C4-2B (cell line): ENCODE data around the gene EP300.
"Not testable (repeated sequence)": the region's sequence is repeated elsewhere in the genome, so short reads cannot be mapped to it uniquely, and the experiment has no call there.

Experiments used
- H3K27ac ChIP-seq: fragments of 450-650 bp; 2 replicates; pipeline ENCODE4 v1.5.1; 2017
- ZFX ChIP-seq: fragments of 450-650 bp; IDR thresholded peaks from 2 replicates; pipeline ENCODE4 v1.6.1; 2017
- TF ChIP-seq, protein P1 (sequence below): fragments of 450-650 bp; conservative IDR thresholded peaks from 2 replicates; pipeline ENCODE4 v1.5.1; 2017; ENCODE audit warnings: mild to moderate bottlenecking

The EP300 gene

DNA sequence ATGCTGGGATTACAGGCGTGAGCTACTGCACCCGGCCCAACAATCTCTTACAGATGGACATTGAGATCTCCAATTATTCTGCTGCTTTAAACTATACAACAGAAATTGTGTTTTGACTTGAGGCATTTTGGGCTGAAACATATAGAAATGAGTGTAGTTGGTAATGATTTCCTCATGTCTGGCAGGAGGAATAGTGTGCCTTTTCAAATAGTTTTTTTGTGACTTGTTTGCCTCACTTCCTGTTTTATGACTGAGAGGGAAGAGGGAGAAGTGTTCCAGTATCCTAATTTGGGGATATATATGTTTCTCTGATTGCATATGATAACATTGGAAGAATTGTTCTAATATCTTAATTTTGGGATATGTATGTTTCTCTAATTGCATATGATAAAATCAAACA is 40.2 kb downstream of the EP300 start:
- H3K27ac ChIP-seq = no peak overlapping the region
- TF ChIP-seq, protein P1, sequence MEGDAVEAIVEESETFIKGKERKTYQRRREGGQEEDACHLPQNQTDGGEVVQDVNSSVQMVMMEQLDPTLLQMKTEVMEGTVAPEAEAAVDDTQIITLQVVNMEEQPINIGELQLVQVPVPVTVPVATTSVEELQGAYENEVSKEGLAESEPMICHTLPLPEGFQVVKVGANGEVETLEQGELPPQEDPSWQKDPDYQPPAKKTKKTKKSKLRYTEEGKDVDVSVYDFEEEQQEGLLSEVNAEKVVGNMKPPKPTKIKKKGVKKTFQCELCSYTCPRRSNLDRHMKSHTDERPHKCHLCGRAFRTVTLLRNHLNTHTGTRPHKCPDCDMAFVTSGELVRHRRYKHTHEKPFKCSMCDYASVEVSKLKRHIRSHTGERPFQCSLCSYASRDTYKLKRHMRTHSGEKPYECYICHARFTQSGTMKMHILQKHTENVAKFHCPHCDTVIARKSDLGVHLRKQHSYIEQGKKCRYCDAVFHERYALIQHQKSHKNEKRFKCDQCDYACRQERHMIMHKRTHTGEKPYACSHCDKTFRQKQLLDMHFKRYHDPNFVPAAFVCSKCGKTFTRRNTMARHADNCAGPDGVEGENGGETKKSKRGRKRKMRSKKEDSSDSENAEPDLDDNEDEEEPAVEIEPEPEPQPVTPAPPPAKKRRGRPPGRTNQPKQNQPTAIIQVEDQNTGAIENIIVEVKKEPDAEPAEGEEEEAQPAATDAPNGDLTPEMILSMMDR = no peak
- no peak for TF ChIP-seq ZFX

DNA sequence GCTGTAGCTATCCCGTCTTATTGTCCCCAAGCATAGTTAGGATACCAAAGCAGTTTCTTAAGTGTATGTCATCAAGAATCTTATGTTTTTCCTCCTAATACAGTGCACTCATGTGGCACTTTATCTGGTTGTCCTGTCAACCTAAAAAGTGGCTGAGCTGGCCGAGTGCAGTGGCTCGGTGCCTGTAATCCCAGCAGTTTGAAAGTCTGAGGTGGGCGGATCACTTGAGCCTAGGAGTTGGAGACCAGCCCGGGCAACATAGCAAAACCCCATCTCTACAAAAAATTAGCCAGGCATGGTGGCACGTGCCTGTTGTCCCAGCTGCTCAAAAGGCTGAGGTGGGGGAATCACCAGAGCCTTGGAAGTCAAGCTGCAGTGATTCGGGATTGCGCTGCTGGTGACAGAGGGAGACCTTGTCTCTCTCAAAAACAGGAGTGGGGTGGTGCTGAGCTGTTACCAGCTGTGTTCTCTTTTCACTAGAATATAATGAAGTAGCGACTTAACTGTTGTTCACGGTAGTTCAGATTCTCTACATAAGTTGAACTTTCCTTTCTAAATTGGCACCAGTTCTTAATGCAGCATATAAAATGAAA is 48.1 kb downstream of the EP300 start:
- no peak for TF ChIP-seq ZFX
- TF ChIP-seq, protein P1 = no peak
- H3K27ac ChIP-seq = no peak overlapping the region

DNA sequence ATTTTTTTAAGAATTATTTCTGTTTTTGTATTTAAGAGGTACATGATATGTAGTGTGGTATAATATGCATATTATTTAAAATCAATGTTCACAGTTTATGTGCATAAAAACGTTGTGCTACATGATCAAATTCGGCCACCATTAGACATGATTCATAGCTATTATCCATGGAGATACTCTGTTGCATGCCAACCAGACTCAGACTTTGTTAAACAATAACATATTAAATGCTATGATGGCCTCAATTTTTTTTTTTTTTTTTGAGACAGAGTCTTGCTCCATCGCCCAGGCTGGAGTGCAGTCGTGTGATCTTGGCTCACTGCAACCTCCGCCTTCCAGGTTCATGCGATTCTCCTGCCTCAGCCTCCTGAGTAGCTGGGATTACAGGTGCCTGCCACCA is 53.5 kb downstream of the EP300 start:
- not testable (repeated sequence) for H3K27ac ChIP-seq

DNA sequence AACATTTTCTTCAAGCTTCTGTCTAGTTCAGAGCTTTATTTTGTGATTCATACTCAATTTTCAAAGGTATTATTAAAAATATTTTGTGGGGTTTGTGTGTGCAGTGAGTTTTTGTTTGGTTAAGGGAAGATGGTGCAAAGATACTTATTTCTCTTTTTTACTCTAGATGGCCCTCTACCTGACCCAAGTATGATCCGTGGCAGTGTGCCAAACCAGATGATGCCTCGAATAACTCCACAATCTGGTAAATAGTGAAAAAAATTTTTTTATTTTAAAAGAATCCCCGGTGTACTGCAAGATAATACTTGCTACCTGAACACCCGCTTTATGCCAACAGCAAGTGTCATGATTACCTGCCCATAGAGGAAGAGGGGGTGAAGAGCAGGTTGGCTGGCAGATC is 54.2 kb downstream of the EP300 start:
- no peak overlapping the region for H3K27ac ChIP-seq
- TF ChIP-seq, protein P1 = no peak
- no peak for TF ChIP-seq ZFX

DNA sequence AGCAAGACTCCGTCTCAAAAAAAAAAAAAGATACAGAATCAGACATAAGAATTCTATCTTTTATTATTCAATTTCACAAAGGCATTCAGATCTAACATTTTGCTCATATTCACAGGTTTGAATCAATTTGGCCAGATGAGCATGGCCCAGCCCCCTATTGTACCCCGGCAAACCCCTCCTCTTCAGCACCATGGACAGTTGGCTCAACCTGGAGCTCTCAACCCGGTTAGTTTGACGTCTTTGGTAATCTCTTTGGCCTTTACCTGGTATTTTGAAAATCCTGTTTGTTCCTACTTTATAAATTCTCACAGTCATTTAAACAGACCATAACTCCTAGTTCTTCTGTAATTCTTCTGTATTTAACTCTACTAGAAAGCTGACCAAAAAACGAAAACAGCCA is 55.3 kb downstream of the EP300 start:
- TF ChIP-seq ZFX = no peak
- TF ChIP-seq, protein P1 = no peak
- no peak overlapping the region for H3K27ac ChIP-seq

DNA sequence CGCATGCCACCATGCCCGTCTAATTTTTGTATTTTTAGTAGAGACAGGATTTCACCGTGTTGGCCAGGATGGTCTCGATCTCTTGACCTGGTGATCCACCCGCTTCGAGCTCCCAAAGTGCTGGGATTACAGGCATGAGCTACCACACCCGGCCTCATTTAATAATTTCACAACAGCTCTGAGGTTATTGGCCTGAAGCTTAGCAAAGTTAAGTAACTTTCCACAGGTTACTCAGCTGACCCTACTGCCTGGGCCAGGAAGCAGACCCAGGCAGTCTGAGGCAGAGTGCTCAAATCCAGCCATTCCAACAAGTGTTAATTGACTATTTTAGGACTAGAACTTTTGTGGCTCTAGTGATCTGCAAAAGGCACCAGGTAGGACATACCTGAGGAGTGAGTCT is 60.5 kb downstream of the EP300 start:
- TF ChIP-seq, protein P1 = no peak
- TF ChIP-seq ZFX = no peak
- H3K27ac ChIP-seq = no peak overlapping the region

DNA sequence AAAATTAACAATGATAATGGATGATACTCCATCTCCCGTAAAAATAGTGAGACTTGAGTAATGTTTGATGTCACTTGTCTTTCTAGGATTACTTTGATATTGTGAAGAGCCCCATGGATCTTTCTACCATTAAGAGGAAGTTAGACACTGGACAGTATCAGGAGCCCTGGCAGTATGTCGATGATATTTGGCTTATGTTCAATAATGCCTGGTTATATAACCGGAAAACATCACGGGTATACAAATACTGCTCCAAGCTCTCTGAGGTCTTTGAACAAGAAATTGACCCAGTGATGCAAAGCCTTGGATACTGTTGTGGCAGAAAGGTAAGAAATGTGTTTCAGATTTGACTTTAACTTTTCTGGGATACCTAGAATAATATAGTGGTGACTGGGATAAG is 64.7 kb downstream of the EP300 start:
- no peak for TF ChIP-seq ZFX
- TF ChIP-seq, protein P1 = no peak
- no peak overlapping the region for H3K27ac ChIP-seq

DNA sequence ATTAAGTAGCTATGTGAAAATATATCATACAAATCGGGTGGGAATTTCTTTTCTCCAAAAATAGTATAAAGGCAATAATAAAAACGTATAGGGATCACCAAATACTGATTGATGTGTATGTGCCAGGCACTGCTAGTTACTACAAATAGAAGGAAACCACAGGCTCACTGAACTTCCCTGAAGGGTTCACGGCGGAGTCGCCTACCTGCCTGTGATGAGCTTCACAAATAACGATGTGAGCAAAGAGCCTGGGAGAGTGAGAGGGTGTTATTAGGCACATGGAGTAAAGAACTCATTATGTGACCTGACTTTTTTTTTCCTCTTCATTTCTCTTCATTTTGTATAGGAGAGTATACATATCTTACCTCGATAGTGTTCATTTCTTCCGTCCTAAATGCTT is 76.8 kb downstream of the EP300 start:
- TF ChIP-seq, protein P1 = no peak
- no peak overlapping the region for H3K27ac ChIP-seq
